HG03175 (cell line): ENCODE data around the gene OPTC.

Experiments
- ATAC-seq: cut with Tn5 transposase; IDR thresholded peaks from one replicate; pipeline ENCODE4 v1.9.1; 2021; ENCODE audit warnings: mild to moderate bottlenecking, moderate library complexity; ENCODE audit not compliant: unreplicated experiment

OPTC gene

DNA sequence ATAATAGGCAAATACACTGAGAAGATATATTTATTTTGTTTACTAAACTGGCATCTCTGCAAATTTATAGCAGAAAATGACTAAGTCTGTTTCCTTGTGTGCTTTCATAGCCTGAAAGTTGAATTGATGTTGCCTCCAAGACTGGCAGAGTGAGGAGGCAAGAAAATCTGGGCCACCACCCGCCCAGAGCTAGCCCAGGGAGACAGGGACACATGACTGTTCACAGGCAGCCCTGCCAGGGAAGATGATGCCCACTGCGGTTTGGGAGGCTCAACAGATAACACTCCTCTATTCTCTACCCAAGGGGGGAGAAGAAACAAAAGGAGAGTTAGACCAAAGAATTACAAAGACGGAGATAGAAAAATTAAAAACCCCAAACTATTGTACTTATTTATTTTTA, 37.1 kb downstream of the OPTC start:
- no peak for ATAC-seq

DNA sequence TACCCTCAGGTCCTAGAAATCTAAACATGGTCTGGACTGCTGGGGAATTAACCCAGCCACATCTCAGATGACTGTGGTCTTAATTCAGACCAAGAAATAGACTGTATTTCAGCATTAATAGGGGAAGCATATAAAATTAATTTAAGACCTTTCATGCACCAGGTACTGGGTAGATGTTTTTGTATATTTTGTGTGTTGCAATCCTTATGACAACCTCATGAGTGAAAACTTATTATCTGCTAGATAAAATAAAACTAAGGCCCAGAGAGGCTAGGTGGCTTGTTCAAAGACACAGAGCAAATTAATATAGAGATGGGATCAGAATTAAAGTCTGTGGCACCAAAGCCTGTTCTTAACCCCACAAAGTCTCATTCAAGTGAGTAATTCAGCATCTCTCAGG, 40.1 kb downstream of the OPTC start:
- ATAC-seq = no peak

DNA sequence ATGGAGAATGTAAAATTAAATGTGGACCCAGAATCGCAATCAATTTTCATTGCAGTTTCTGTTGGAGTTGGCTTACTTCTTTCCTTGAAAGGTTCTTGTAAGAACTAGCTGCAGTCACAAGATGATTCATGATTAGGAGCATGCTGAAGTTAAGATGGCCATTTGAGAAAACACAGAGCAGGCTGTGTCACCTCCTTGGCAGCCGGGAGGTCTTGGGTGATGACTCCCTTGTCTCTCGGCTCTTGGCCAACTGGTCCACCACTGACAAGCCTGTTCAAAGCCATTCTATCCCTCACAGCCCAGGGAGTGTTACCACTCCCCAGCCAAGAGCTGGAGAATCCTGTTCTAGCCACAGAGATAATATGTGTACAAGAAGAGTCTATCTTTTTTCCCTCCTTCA, 40.6 kb downstream of the OPTC start:
- ATAC-seq = no peak

DNA sequence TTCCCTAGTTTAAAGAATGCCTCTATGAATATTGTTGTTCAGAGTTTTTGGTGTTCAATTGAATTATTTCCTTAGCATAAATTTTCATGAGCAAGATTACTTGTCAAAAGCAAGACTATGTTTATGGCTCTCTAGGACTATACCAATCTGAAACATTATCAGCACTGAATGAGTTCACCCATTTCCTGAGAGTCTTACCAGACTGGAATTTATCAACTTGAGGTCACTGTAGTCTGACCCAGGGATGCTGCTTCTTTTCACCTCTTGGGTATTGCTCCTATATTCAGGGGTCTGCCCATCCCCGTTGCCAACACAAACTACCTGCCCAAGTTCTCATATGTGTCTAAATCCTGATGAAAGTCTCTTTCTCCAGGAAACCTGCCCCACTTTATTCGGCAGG, 42.6 kb downstream of the OPTC start:
- no peak for ATAC-seq

DNA sequence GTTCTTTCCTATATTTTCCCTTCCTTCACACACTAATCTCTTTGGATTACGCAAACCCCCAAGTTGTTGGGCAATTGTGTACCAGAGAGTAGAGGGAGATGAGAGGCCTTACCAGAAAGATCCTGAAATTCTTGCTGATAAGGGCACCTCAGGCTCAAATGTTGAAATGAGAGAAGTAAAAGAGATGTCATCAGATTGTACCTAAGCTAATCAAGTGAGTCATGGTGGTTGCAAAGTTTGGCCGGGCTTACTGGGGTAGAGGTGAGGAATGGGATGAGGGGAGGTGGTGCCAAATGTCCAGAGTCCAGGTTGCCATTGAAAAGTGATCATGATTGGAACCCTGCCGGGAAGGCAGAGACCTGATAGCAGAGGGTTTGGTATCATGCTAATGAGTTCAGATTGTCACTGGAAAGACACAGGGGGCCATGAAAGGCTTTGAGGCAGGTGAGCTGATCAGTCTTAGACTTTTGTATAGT, 43.1 kb downstream of the OPTC start:
- ATAC-seq = no peak

DNA sequence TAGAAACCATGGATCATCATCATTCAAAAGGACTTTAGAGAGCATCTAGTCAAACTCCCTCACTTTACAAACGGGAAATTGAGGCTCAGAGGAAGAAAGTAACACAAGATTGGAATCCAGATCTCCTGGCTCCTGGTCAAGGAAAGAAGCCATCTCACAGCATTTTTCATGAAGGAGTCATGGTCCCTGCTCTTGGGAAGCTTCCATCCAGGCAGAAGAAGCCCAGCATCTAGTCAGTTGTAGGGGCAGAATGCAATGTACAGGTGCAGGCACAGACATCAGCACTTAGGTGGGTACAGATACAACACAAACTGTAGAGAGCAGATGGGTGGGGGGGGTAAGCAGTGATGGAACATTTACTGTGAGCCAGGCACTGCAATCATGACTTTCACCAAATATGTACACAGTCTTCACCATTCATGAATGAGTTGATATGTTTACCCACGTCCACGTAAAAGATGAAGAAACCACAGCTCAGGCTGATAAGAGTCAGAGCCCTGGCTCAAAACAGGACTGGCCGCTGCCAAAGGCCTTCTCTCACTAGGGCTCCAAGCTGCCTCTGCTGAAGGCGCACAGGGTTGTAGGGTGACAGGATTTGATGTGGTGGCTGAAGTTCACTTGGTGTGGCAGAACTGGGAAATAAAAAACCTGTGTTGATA, 44.0 kb downstream of the OPTC start:
- ATAC-seq = no peak

DNA sequence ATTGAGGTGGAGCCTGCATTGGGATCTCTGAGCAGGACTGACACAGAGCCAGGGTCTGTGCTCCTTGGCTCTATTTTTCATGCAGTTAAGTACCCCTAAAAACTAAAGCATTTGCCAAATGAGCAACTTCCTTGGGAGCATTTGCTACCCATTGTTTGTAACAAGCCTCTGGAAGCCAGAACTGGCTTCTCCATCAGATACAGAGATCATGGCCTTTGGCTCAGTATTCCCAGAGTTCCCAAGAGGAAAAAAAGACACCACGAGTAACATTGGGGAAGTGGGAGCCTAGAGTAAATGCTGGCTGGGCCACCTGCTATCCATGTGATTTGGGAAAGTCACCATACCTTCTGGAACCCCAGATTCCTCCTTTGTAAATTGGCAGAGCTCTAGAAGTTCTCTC, 44.8 kb downstream of the OPTC start:
- no peak for ATAC-seq

DNA sequence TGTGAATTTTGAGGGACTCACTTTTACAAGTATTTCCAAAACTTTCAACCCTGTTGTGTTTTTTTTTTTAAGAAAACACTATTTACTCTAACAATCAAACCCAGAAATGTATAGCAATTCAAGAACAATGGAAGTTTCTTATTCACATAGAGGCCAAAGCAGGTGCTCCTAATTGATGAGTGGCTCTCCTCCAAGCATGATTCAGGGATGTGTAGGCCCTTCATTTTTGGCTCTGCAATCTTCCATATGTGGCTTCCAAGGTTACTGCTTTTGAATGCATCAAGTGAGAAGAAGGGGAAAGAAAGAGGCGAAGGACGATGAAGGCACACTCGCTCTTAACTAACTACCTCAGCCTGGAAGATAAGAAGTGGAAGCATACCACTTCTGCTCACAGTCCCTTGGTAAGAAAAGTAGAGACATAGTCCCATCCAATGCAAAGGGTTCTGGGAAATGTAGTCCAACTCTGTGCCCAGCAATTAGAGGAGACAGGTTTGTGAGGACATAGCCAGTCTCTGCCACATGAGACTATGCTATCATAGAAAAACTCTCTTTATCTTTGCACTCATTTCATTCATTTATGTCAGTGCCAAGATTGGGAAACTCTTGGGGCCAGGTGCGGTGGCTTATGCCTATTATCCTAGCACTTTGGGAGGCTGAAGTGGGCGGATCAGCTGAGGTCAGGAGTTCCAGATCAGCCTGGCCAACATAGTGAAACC, 46.0 kb downstream of the OPTC start:
- no peak for ATAC-seq

DNA sequence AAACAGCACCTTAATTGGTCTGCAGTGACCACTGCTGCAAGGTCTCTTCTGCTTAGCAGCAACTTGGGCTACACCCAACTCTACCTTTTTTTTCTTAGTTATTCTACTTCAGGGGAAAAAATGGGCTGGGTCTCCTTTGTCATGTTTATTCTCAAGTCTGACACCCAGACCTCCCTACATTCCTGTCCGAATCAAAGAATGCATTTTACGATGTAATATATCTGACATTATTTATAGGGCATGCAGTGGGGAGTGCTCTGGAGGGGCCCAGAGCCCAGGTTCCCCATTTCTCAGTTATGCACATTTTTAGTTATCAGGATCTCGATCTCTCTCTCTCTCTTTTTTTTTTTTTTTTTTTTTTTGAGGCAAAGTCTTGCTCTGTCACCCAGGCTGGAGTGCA, 50.5 kb downstream of the OPTC start:
- no peak for ATAC-seq

DNA sequence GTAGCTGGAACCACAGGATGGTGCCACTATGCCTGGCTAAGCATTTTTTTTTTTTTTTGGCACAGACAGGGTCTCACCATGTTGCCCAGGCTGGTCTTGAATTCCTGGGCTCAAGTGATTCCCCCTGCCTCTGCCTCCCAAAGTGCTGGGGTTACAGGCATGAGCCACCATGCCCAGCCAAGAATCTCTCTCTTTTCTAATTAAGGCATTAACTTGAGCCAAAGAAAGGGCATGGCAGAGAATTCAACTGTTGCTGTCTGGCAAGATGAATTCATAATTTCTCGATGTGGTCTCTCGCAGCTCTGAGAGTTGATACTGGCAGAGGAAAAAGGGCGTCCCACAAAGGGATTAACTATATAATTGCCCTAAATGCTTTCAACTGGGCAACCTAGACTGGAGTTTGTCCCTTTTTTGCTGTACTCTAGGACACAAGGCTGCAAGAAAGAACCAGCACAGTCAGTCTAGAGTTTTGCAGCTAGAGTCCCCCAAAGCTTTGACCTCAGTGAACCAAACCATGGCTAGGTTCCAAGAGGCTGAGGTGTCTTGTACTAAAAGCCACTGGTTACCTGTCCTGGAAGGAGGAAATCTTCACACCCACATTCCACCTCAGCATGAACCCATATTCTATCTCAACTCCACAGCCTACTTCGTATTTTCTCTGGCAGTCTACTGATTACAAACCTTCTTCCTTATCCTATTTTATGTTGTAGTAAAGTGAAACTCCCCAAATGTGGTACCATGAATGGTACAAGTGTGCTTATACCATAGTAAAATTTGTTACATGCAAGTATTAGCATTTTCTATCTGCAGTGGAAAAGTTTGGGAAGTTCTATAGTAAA, 51.2 kb downstream of the OPTC start:
- no peak for ATAC-seq

DNA sequence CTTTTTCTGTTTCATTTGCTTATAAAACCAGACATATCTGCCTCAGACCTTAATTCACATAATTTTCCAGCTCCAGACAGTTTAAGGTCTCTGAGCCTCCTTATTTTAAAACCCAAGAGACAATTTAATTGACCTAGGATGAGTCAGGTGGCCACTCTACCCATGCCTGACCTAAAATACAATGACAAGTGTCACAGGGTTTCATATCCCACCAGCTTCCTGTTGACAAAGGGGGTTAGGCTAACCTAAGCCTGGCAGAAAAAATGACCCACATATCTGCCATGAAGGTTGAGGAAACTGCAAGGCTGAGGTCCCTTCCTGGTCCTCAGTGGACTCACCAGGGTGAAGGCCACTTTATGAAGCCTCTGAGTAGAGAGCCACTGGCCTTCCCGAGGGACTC, 52.3 kb downstream of the OPTC start:
- no peak for ATAC-seq

DNA sequence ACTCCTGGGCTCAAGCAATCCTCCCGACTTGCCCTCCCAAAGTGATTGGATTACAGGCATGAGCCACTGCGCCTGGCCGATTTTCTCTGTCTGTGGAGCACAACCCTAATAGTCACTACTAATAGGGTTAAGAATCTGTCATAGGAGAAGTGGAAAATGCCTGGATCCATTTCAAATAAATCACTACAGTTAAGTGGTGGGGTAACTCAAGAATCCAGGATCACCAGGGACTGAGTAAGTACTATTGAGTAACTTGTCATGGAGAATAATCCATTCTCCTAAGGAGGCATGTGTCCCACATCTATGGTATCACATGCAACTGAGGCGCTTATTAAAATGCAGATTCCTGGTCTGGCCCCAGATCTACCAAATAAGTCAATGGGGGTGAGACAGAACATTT, 53.2 kb downstream of the OPTC start:
- ATAC-seq = no peak

DNA sequence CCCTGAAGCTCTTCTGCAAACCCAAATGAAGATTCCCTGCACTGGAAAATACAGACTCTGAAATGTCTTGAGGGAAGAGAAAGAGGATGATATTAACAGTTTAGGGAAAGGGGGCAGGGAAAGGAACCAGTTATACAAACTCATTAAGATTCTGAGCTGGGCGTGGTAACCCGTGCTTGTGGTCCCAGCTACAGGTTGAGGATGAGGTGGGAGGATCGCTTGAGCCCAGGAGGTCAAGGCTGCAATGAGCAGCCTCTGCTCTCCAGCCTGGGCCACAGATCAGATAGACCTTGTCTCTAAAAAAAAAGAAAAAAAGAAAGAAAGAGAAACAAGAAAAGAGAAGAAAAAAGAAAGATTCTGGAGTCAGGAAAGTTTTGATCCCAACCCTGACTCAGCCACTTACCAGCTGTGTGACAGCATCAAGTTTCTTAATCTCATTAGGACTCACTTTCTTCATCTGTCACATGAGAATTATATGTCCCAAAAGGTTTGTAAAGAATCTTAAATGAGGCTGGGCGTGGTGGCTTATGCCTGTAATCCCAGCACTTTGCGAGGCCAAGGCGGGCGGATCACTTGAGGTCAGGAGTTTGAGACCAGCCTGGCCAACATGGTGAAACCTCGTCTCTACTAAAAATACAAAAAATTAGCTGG, 53.9 kb downstream of the OPTC start:
- no peak for ATAC-seq

DNA sequence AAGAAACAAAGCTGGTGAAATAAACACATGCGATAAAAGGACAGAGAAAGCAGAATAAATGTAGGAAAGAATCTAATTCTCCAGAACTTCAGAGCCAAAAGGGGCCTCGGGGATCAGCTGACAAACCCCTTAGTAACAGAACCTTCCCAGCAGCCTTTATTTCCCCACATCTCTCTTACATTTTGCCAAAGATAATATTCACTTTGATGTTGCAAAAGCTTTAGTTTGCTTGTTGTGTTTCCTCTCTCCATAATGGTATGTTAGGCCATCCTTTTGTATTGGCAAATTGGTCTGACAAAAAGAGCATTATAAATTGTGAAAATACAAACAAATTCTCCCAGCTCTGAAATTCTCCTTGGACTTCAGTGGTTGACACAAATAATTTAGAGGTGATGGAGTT, 54.9 kb downstream of the OPTC start:
- no peak for ATAC-seq

DNA sequence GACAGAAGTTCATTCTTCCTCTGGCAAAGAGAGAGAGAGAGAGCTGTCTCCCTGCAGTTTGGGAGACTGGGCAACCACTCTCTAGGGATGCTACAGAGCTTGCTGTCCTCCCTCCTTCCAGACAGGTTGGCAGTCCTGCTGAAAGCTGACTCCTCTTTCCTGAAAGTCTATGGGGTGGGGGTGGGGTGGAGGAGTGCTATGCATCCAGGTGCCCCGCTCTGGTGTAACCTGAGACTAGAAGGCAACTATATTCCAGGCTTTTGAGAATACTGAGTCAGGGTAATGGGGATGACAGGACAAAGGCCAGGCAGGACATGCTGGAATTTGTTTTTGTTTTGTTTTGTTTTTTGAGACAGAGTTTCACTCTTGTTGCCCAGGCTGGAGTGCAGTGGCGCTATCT, 55.4 kb downstream of the OPTC start:
- no peak for ATAC-seq

DNA sequence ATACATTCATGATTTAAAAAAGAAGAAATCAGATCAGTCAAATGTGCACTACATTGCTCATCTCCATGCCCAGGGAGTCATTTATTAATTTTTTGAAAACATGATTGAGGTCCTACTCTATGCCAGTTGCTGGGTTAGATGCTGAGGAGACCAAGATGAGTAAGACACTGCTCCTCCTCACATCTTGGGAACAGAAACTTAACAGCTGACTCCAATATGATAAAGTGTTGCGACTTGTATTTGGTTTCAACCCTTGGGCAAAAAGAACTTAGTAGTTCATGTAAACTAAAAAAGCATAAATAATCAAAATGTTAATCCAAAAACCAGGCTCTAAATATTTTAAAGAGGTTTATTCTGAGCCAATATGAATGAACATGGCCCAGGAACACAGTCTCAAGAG, 56.9 kb downstream of the OPTC start:
- ATAC-seq = no peak

DNA sequence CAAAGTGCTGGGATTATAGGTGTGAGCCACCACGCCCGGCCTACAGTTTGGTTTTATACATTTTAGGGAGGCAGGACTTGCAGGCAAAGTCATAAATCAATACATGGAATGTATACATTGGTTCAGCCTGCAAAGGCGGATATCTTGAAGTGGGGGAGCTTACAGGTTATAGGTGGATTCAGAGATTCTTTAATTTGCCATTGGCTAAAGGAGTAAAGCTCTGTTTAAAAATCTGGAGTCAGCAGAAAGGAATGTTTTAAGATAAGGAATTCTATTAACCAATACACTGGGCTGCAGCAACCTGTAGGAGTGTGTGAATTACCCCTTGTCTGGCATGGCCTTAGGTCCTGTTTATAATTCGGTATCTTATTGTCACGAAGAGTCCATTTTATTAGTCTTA, 57.6 kb downstream of the OPTC start:
- no peak for ATAC-seq

DNA sequence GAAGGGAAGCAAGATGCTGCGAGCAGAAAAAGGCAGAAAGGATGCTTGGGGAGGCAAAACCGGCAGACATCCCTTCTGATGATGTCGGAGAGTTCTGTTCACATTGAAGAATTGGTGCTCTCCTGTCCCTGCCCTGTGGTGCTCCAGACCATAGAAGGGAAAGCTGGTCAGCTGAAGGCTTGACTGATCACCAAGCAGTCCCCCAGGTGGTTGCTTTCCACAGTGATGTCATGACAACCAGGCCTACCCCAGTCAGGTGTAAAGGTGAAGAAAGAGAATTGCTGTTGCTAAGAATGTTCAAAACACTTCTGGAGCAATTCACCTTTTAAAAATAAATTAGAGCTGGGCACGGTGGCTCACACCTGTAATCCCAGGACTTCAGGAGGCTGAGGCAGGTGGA, 59.5 kb downstream of the OPTC start:
- ATAC-seq = no peak

DNA sequence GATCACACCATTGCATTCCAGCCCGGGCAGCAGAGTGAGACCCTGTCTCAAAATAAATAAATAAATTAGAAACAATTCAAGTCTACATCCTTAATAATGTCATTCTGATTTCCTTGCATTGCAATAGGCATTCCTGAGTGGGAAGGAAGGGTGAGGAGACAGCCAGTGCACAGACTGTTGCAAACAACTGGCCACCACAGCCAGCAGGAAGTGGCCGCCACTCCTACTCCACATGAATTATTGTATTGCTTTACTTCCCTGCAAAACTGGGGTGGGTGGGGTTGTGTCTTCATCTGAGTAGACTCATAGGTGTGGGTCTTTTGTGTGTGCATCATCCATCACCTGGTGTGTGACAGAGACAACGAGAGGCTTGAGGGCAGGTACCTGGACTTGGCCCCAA, 60.1 kb downstream of the OPTC start:
- ATAC-seq = no peak

DNA sequence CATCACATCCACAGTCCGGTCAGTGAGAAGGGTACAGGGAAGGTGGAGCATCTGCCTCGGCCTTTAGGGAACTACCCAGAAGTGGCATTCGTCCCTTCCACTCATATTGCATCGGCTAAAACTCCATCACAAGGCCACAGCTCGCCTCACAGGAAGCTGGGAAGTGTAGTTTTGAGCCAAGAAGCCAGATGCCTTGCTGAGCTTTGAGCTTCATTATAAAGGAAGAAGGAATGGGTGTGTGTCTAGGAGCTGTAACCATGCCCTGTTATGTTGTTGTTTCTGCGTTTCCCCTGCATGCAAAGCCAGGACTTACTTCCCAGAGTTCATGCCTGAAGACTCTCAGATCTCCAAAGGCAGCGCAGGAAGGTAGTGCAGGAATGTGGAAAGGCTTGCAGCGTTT, 61.1 kb downstream of the OPTC start:
- ATAC-seq = no peak

DNA sequence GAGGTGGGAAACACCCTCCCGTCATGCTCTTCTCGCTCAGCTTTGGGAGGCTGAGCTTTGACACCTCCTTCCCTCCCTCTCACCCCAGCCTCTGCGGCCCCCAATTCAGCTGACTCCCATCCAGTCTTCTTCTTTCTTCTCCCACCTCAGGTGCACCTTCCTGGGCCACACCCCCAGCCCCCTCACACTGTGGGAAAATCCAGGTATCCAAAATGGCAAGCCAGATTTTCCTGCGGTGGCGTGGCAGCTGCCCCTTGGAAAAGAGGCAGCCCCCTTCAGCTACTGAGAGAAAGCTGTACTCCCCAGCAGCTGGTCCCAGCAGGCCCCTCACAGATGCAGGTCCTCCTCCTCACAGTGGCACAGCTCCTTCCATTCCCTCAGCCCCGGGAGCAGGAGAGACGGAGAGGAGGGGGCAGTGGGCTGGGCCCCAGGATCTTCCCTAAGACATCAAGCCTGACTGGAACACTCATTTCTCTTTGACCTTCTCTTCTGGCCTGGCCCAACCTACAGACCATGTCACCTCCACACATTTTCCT, 61.6 kb downstream of the OPTC start:
- no peak for ATAC-seq
